ENCODE measurements around the gene POGZ. TPM values are rescaled to one million over a fixed set of nuclear protein-coding genes. Genes with fewer than 3 reads are reported as not detected.

Gene POGZ
- total RNA-seq, 1 experiment from 2014 or later = 80.6 TPM

- Histone ChIP-seq H3K4me3 (replicated peaks in 1 of 2; ENCODE audit: low read depth in 1 of 2, low read length in 2 of 2) (no peak overlapping the region), H3K4me1 (ENCODE audit: control insufficient read depth in 1 of 2, insufficient read depth in 2 of 2, low read length in 2 of 2) (no peaks in the 10 kb centered on the region), H3K27me3 (ENCODE audit: insufficient read depth, low read length) (no peaks in the 10 kb centered on the region), H4K20me1 (ENCODE audit: insufficient read depth) (no peaks in the 10 kb centered on the region), H3K9me2 (ENCODE audit: insufficient read depth) (no peaks in the 10 kb centered on the region), H3K27ac (ENCODE audit: low read depth, low read length) (no peak overlapping the region), H3K9me3 (ENCODE audit: control insufficient read depth in 1 of 2, insufficient read depth in 1 of 2, low read depth in 1 of 2, low read length in 2 of 2) (no peaks in the 10 kb centered on the region), H3K9ac (ENCODE audit: low read length) (no peak overlapping the region), H3K4me2 (ENCODE audit: low read length) (no peak overlapping the region), H2AFZ (ENCODE audit: low read depth, low read length, poor library complexity, severe bottlenecking) (no peak overlapping the region), H3K36me3 (ENCODE audit: control insufficient read depth in 1 of 2, insufficient read depth in 2 of 2, low read length in 2 of 2) (peaks cover 43 to 47% of the 10 kb centered on the region in 2 experiments), H3K79me2 (ENCODE audit: insufficient read depth, low read length) (peaks cover under 1% of the 10 kb centered on the region)
- intact Hi-C loops (cut with micrococcal nuclease) = no loop called here
- no peak for ATAC-seq
- POLR2A ChIA-PET = no interaction called here
- DNase-seq (ENCODE audit: low read depth, low spot score) = no peak
- RAD21 ChIA-PET (ENCODE audit: low non-redundant PET in 1 of 2, low total read pairs in 2 of 2, uncharacterized antibody in 2 of 2, unreplicated experiment in 2 of 2) = no interaction called here
- no peak for TF ChIP-seq EGR1 (IDR thresholded peaks at IDR 0.05; ENCODE audit: low read depth)
- TF ChIP-seq ATF3 (IDR thresholded peaks at IDR 0.05) = no peak
- TF ChIP-seq SRF (IDR thresholded peaks at IDR 0.05; ENCODE audit: low read depth) = no peak
- no peak for TF ChIP-seq POLR2A (IDR thresholded peaks at IDR 0.05; ENCODE audit: borderline replicate concordance, extremely low read depth, insufficient read depth, insufficient read length)
- TF ChIP-seq, protein P1, sequence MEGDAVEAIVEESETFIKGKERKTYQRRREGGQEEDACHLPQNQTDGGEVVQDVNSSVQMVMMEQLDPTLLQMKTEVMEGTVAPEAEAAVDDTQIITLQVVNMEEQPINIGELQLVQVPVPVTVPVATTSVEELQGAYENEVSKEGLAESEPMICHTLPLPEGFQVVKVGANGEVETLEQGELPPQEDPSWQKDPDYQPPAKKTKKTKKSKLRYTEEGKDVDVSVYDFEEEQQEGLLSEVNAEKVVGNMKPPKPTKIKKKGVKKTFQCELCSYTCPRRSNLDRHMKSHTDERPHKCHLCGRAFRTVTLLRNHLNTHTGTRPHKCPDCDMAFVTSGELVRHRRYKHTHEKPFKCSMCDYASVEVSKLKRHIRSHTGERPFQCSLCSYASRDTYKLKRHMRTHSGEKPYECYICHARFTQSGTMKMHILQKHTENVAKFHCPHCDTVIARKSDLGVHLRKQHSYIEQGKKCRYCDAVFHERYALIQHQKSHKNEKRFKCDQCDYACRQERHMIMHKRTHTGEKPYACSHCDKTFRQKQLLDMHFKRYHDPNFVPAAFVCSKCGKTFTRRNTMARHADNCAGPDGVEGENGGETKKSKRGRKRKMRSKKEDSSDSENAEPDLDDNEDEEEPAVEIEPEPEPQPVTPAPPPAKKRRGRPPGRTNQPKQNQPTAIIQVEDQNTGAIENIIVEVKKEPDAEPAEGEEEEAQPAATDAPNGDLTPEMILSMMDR (IDR thresholded peaks at IDR 0.05 in 2 of 3, conservative IDR thresholded peaks at IDR 0.05 in 1 of 3; ENCODE audit: borderline replicate concordance in 1 of 3, insufficient read depth in 1 of 3, low read depth in 2 of 3, low read length in 2 of 3) = no peak
- no peak for TF ChIP-seq SIN3A (IDR thresholded peaks at IDR 0.05; ENCODE audit: low read depth)
- TF ChIP-seq POLR2AphosphoS5 (IDR thresholded peaks at IDR 0.05; ENCODE audit: low read depth, low read length) = no peak
- no peak for TF ChIP-seq YY1 (IDR thresholded peaks at IDR 0.05; ENCODE audit: extremely low read depth, insufficient replicate concordance, low read depth, low read length)
- no peak for TF ChIP-seq CBX3 (IDR thresholded peaks at IDR 0.05; ENCODE audit: low read depth)
- no peak for TF ChIP-seq ZFX (IDR thresholded peaks at IDR 0.05)
- TF ChIP-seq TCF7L2 (IDR thresholded peaks at IDR 0.05; ENCODE audit: borderline replicate concordance, extremely low read depth, insufficient read depth, insufficient read length) = no peak
- TF ChIP-seq JUND (IDR thresholded peaks at IDR 0.05) = no peak
- BruUV-seq (replicated peaks) = no TSS peak
- CTCF ChIA-PET = no interaction called here
Observed at GRCh38 chr1:151425103-151425502, 34.2 kb downstream of the POGZ start.

All from HCT116 (cell line).